ENCODE measurements around the gene FFAR2.

FFAR2 gene

DNA sequence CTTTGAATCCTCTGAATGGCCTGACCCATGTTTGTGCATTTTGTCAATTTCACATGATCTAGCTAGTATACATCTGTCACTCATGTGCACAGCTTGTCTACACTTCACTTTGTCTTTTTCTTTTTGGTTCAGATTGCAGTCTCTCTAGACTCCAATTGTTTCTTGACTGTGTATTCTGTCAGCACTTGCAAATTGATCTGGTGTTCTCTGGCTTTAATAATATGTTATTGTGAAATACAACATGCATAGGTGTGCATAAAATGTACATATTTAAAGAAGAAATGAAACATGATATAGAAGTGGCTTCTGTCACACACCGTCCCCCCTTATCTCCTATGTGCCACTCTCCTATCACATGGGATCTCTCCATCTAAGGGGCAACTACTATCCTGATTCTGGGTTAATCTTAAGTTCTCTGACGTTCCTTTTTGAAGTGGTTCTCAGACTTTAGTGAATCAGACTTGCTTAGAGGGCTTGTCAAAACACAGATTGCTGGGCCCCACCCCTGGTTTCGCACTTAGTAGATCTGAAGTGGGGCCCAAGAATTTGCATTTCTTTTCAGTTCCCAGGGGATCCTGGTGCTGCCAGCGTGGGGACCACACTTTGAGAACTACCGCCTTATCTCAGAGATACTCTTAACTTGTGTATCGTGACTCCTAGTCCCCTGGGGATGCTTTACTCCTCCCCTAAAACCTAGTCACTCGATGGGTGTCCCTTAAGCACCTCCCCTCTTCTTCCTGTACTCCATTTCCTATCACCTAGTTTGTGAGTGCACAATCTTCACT, 36.4 kb downstream of the FFAR2 start:
- DNase-seq (ENCODE audit: low spot score) (no peak), FAIRE-seq (no peak)

GRCh38 chr19:35486268-35486708, 38.2 kb downstream of the FFAR2 start:
- no peak for DNase-seq (ENCODE audit: low spot score)
- FAIRE-seq, result no peak

DNA sequence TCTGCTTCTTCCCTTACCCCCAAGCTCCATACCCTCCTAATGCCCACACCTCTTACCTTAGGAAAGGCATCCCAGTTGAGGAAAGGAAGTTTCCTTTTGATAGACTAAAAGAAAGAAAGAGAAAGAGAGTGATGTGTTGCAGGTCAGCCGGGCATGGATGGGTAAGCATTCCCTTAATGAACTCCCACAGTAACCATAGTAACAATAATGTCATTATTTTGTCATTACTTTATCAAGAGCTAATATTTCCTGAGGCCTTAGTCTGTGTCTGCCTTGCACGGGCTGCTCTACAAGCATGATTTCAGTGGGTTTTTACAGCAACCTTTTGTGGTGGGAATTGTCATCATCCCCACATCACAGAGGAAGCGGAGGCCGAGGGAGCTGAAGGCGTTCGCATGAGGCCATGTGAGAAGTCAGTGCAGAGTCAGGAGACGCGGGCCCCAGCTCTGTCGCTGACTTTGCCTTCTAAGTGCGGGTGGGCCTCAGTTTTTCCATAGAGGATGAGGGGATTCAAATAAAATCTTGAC, 39.7 kb downstream of the FFAR2 start:
- FAIRE-seq, result no peak
- DNase-seq (ENCODE audit: low spot score), result no peak

GRCh38 chr19:35488677-35489076, 40.6 kb downstream of the FFAR2 start:
- no peak for DNase-seq (ENCODE audit: low spot score)
- no peak for FAIRE-seq

DNA sequence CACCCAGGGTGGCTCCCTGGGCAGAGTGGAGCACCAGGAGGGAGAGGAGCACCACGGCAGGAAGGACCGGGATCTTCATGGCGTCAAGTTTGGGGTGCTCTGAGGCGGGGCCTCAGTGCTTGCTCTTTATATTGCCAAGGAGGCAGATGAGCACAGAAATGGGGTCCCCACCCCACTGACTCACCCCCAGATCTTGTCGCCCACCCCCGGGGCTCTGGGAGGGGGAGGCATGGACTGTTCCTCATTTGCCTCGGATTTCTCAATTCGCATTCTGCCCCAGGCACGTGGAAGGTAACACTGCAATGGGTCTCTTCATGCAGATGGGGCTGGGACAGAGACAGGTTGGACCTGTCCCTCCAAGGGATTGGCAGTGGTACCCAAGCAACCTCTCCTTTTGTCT, 42.3 kb downstream of the FFAR2 start, which contains the start of gene KRTDAP:
KRTDAP (minus strand) TSS at position 101 of the 400 bp plus-strand sequence; CDS start at position 79, 22 bp downstream.
- FAIRE-seq, result no peak

DNA sequence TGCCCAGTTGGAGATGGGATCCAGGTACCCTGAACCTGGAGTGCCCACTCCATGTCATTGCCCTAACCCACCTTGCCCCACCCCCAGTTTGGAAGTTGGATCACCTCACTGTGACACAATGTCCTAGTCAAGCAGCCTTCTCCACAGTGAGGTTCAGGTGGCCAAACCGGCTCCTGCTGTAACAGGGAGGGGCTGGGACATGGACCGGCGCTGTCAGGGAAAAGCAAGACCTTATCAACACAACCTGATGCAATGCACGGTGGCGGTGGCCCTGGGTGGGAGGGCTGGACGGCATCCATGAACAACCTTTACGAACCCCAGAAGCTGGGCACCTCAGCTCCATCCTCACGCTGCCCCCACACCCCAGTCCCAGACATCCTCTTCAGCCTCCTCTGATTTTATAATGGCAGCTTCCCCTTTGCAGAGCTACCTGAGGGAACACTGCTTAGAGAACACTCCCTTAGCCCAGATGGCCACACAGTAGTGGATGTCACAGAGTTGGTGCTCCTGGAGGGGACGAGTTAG, 43.8 kb downstream of the FFAR2 start:
- DNase-seq (ENCODE audit: low spot score) (no peak), FAIRE-seq (peak; percentile 52)

More for the DNA sequence above, 42.3 kb downstream of the FFAR2 start, which contains the start of gene KRTDAP:
- no peak for DNase-seq (ENCODE audit: low spot score)

- FAIRE-seq, result no peak
Measured at GRCh38 chr19:35493971-35494370, 45.9 kb downstream of the FFAR2 start.

GRCh38 chr19:35495107-35496064, 47.3 kb downstream of the FFAR2 start:
- FAIRE-seq, result peak; percentile 91
- peak; percentile 89 for DNase-seq (ENCODE audit: low spot score)

More at GRCh38 chr19:35493971-35494370, 45.9 kb downstream of the FFAR2 start:
- no peak for DNase-seq (ENCODE audit: low spot score)

DNA sequence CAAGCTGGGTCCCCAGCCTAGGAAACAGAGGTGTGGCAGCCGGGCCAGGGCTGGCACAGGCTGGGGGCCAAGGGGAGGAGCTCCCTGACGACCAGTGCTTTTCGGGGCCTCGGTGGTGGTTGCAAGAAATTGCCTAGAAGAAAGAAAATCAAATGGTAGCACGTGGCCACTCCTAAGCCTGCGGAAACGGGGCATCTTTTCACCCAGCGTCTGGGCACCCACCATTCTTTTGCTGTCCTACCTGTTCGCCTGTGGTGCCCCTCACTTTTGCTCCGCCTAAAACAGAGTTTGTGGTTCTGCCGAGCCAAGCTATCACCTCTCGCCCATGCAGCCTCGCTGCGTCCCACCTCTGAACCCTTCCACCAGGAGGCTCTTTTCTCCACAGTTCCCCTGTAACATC, 49.3 kb downstream of the FFAR2 start:
- no peak for DNase-seq (ENCODE audit: low spot score)
- FAIRE-seq, result no peak

DNA sequence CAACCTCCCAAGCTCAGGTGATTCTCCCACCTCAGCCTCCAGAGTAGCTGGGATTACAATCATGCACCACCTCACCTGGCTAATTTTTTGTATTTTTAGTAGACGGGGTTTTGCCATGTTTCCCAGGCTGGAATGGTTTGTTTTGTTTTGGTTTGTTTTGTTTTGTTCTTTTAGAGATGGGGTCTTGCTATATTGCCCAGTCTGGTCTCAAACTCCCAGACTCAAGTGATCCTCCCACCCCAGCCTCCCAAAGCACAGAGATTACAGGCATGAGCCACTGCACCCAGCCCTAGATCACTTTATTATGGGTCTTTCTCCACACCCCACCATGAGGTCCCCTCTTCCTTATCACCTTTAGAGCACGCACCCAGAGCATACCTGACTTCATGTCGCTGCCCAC, 50.2 kb downstream of the FFAR2 start:
- FAIRE-seq, result no peak
- DNase-seq (ENCODE audit: low spot score), result no peak

DNA sequence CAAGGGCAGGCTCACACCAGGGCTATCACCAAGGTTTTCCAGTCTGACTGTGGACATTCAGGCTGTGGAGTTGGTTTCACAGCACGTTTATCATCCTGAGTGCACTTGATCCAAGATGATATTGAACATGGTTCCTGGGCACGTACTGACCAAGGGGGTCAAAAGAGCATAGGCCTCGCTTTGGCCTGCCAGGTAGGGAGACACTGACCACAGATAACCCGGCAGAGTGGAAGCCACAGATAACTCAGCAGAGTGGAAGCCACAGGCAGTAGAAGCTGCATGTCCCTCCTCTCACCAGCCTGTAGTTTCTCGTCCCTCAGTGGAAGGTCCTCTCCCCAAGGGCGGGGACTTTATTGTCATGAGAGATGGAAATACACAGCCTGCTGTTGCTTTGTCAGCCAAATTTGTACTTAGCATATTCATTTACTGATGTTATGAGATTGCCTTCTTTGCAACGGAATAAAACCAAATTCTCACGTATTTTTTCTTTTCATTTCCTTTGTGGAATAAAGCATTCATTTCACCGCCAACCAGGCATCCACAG, 51.0 kb downstream of the FFAR2 start:
- FAIRE-seq (no peak), DNase-seq (ENCODE audit: low spot score) (no peak)

DNA sequence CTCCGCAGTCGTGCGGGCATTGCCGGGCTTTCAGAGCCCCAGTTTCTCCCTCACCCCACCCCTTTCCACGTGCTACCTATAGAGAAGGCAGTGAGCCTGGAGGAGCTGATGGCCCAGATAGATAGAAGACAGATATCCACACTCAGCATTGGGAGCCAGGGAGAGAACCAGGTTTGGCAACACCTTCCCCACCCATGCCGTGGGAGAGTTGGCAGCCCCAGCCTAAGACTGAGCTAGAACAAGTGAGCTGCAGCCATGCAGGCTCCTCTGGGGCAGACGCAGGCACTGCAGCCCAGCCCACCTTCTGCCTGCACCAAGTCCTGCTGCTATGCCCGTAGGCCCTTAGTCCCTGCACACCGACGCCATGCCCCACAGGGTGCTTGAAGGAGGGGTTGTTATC, 52.6 kb downstream of the FFAR2 start:
- FAIRE-seq (no peak), DNase-seq (ENCODE audit: low spot score) (no peak)

Measured in urothelium cell line (cell line).